HG03139 (cell line): ENCODE data around the gene CDC34.

ENCODE experiments used
- ATAC-seq: cut with Tn5 transposase; IDR thresholded peaks from one replicate; pipeline ENCODE4 v1.9.1; 2021; ENCODE audit not compliant: unreplicated experiment

The CDC34 gene

GRCh38 chr19:496986-497385 is 34.6 kb upstream of the CDC34 start:
- ATAC-seq = no peak

- no peak for ATAC-seq
Measured at GRCh38 chr19:497491-497868, 34.1 kb upstream of the CDC34 start.

GRCh38 chr19:497869-498510 is 33.6 kb upstream of the CDC34 start:
- no peak for ATAC-seq

GRCh38 chr19:498511-498891 is 33.1 kb upstream of the CDC34 start:
- no peak for ATAC-seq

GRCh38 chr19:498977-499623 is 32.5 kb upstream of the CDC34 start:
- ATAC-seq = no peak

- ATAC-seq = no peak
Measured at GRCh38 chr19:501646-502045, 29.9 kb upstream of the CDC34 start.

- ATAC-seq = no peak
Measured at GRCh38 chr19:504616-505015, 26.9 kb upstream of the CDC34 start.

GRCh38 chr19:506404-507285 is 24.9 kb upstream of the CDC34 start:
- ATAC-seq = peak; percentile 59

GRCh38 chr19:507286-508203 is 24.0 kb upstream of the CDC34 start, which contains the start of gene TPGS1:
TPGS1 (plus strand) TSS chr19:507497; CDS start chr19:507507, 10 bp downstream.
- peak; percentile 42 for ATAC-seq

- ATAC-seq = no peak
Measured at GRCh38 chr19:508204-509150, 23.1 kb upstream of the CDC34 start.

GRCh38 chr19:510606-511100 is 20.9 kb upstream of the CDC34 start:
- ATAC-seq = no peak

GRCh38 chr19:511101-511851 is 20.3 kb upstream of the CDC34 start:
- no peak for ATAC-seq

GRCh38 chr19:512547-513365 is 18.8 kb upstream of the CDC34 start:
- no peak for ATAC-seq

- no peak for ATAC-seq
Measured at GRCh38 chr19:513368-514165, 18.0 kb upstream of the CDC34 start.

- no peak for ATAC-seq
Measured at GRCh38 chr19:514166-514663, 17.3 kb upstream of the CDC34 start.

GRCh38 chr19:517721-518597 is 13.6 kb upstream of the CDC34 start:
- ATAC-seq = no peak
